A673 (cell line): ENCODE results near the gene CA9. TPM values are rescaled to one million over a fixed set of nuclear protein-coding genes. Genes with fewer than 3 reads are reported as not detected.

Experiments
- BruUV-seq: library from RNA; stranded (reverse); fragments of 400-500 nt; replicated peaks from 2 replicates; lab custom pipeline; 2021; lab: Mats Ljungman, UMichigan
- CTCF ChIA-PET: fragments of 300-600 bp; sonication (Branson Sonifier 250); formaldehyde crosslinking; loops from one replicate; lab custom pipeline; 2022; ENCODE audit warnings: antibody characterized with exemption; lab: Charles Lee
- POLR2A ChIA-PET: fragments of 300-600 bp; sonication (Branson Sonifier 250); formaldehyde crosslinking; loops from one replicate; lab custom pipeline; 2022; ENCODE audit warnings: antibody characterized with exemption; ENCODE audit not compliant: low non-redundant PET; lab: Charles Lee
- DNase-seq: peaks from one replicate; pipeline ENCODE4 v3.0.0-alpha.2; 2015; ENCODE audit warnings: low spot score
- H3K27ac ChIP-seq: fragments of 200-600 bp; sonication (generic); 2 replicates; pipeline ENCODE4 v1.5.1; 2016; ENCODE audit warnings: mixed run types, low read depth, mild to moderate bottlenecking, mixed read lengths, antibody characterized with exemption, low read length; ENCODE audit not compliant: poor library complexity, severe bottlenecking
- H3K27me3 ChIP-seq: fragments of 200-600 bp; sonication (generic); replicated peaks from 2 replicates; pipeline ENCODE4 v1.6.1; 2017; ENCODE audit warnings: mixed run types, low read depth, mild to moderate bottlenecking, mixed read lengths, antibody characterized with exemption, low read length; ENCODE audit not compliant: insufficient read depth, poor library complexity
- H3K36me3 ChIP-seq: fragments of 200-600 bp; sonication (generic); 2 replicates; pipeline ENCODE4 v1.6.1; 2016; ENCODE audit warnings: mixed run types, mild to moderate bottlenecking, mixed read lengths, antibody characterized with exemption, low read length; ENCODE audit not compliant: insufficient read depth, poor library complexity, severe bottlenecking
- H3K4me1 ChIP-seq: fragments of 200-600 bp; sonication (generic); 2 replicates; pipeline ENCODE4 v1.6.1; 2017; ENCODE audit warnings: mixed run types, mild to moderate bottlenecking, mixed read lengths, antibody characterized with exemption, low read length; ENCODE audit not compliant: insufficient read depth, poor library complexity, severe bottlenecking
- H3K4me3 ChIP-seq: fragments of 200-600 bp; sonication (generic); 2 replicates; pipeline ENCODE4 v1.5.1; 2016; ENCODE audit warnings: low read depth, mixed run types, mild to moderate bottlenecking, mixed read lengths, low read length; ENCODE audit not compliant: poor library complexity, severe bottlenecking
- H3K9me3 ChIP-seq: fragments of 200-600 bp; sonication (generic); 2 replicates; pipeline ENCODE4 v1.6.1; 2016; ENCODE audit warnings: mixed run types, low read depth, mild to moderate bottlenecking, mixed read lengths, antibody characterized with exemption, low read length; ENCODE audit not compliant: poor library complexity, severe bottlenecking
- EZH2 ChIP-seq: fragments of 200-600 bp; sonication (generic); IDR thresholded peaks from 2 replicates; pipeline ENCODE4 v1.6.1; 2017; ENCODE audit warnings: borderline replicate concordance, low read depth, mild to moderate bottlenecking, mixed read lengths, antibody characterized with exemption, low read length; ENCODE audit not compliant: poor library complexity, severe bottlenecking
- intact Hi-C: fragments of 100-400 bp; cut with micrococcal nuclease; formaldehyde crosslinking; loops from one replicate; pipeline ENCODE4 v1.10.0; 2022; ENCODE audit not compliant: unreplicated experiment
- total RNA-seq: library from RNA; stranded (reverse); gene quantifications from 2 replicates; pipeline ENCODE4 v1.2.3, GENCODE V29; 2021
- TF ChIP-seq, protein P1 (sequence below): fragments of 300-800, 200-600 bp; sonication (generic); conservative IDR thresholded peaks from 2 replicates; pipeline ENCODE4 v1.5.1; 2017; ENCODE audit warnings: low read depth, mild to moderate bottlenecking, antibody characterized with exemption, low read length, moderate library complexity, mixed read lengths

CA9 gene
- total RNA-seq, 1 experiment from 2014 or later, result 0.32 TPM

DNA sequence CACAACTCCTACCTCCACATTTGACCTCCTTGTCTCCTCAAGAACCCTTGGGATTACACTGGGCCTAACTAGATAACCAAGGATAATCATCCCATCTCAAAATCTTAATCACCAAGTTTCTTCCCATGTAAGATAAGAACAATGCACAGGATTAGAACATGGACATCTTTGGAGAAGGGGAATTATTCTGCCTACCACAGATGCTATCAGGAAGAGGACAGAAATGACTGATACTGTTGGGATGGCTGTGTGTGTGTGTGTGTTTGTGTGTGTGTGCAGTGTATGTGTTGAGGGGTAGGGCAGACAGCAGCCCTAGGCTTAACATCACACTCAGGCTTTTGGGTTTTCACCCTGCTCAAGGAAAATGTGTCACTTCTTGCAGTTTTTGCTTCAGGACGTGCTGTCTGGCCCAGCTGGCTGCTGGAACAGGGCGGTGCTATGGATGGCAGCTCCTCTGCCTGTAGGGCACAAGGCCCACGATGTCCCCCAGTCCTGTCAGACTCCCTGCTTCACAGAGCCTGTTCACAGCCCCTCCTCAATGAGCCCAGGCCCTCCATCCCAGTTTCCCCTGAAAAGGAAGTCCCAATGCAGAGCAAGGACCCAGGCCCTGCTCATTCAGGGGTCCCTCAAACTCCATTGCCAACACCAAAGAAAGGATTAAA is 7.7 kb downstream of the CA9 start:
- H3K27me3 ChIP-seq, result no peaks in the 10 kb centered on the region
- no peaks in the 10 kb centered on the region for H3K4me1 ChIP-seq
- no TSS peak for BruUV-seq
- DNase-seq, result no peak
- intact Hi-C loops, result no loop called here
- H3K27ac ChIP-seq, result no peak overlapping the region
- CTCF ChIA-PET, result no interaction called here
- POLR2A ChIA-PET, result no interaction called here
- no peak overlapping the region for H3K4me3 ChIP-seq
- peaks cover 5% of the 10 kb centered on the region for H3K36me3 ChIP-seq
- TF ChIP-seq EZH2, result no peak
- TF ChIP-seq, protein P1, sequence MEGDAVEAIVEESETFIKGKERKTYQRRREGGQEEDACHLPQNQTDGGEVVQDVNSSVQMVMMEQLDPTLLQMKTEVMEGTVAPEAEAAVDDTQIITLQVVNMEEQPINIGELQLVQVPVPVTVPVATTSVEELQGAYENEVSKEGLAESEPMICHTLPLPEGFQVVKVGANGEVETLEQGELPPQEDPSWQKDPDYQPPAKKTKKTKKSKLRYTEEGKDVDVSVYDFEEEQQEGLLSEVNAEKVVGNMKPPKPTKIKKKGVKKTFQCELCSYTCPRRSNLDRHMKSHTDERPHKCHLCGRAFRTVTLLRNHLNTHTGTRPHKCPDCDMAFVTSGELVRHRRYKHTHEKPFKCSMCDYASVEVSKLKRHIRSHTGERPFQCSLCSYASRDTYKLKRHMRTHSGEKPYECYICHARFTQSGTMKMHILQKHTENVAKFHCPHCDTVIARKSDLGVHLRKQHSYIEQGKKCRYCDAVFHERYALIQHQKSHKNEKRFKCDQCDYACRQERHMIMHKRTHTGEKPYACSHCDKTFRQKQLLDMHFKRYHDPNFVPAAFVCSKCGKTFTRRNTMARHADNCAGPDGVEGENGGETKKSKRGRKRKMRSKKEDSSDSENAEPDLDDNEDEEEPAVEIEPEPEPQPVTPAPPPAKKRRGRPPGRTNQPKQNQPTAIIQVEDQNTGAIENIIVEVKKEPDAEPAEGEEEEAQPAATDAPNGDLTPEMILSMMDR, result no peak
- no peaks in the 10 kb centered on the region for H3K9me3 ChIP-seq

DNA sequence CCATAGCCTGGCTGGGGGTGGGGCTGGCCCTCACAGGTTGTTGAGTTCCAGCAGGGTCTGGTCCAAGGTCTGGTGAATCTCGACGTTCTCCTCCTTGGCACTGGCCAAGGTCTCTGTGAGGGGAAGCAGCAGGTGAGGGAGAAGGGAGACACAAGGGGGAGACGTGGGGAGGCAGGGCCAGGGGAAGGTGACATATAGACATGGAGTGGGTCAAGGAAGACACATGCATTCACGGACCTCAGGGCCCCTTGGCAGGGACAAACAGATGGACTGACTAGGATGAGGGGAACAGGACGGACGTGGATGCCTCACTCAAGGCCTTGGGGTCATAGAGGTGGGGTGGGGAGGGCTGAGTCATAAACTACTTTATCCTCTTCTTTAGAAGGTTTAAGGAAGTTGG is 8.3 kb downstream of the CA9 start:
- Histone ChIP-seq H3K4me1 (no peaks in the 10 kb centered on the region), H3K4me3 (no peak overlapping the region), H3K9me3 (no peaks in the 10 kb centered on the region), H3K36me3 (peaks cover 5% of the 10 kb centered on the region), H3K27me3 (no peaks in the 10 kb centered on the region), H3K27ac (no peak overlapping the region)
- DNase-seq, result no peak
- BruUV-seq, result no TSS peak
- intact Hi-C loops, result no loop called here
- TF ChIP-seq, protein P1, result no peak
- TF ChIP-seq EZH2, result no peak
- CTCF ChIA-PET, result no interaction called here
- POLR2A ChIA-PET, result no interaction called here

DNA sequence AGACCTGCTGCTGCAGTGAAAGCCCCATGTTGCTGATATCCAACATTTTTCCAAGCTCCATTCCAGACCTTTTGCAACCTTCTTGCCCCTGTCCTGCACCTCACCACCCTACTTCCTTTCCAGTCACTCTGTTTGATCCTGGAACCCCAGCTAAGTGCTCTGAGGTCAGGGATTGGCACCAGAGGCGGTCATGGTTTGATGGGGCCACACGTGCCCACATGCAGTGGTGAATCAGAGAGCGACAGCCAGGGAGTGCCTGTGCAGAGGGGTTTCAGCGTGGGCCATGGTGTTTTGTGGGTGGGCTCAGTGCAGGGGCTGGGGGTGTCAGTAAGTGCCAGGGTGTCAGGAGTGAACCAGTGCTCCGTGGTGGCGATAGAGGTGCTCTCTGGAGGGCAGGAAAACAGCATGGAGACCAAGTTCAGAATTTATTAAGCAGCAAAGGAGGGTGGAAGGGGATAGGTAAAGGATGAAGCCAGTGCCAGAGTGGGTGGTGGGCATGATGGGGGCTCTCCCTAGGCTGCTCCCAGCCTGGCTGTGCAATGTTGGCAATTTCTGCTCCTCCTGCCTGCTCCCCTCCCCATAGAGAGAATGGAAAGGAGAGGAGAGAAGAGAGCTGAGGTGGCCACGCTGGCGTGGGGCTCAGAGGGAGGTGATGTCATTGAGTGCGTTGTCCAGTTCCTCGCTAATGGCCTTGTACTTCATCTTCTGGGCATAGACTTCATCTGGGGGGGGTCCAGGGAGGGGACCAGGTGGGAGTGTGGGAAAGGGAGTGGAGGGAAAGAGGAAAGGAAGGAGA is 9.0 kb downstream of the CA9 start:
- no peak overlapping the region for H3K27ac ChIP-seq
- no peaks in the 10 kb centered on the region for H3K9me3 ChIP-seq
- CTCF ChIA-PET, result no interaction called here
- no peaks in the 10 kb centered on the region for H3K27me3 ChIP-seq
- no peak for TF ChIP-seq EZH2
- TF ChIP-seq, protein P1, result no peak
- POLR2A ChIA-PET, result no interaction called here
- intact Hi-C loops, result no loop called here
- BruUV-seq, result no TSS peak
- no peak overlapping the region for H3K4me3 ChIP-seq
- no peaks in the 10 kb centered on the region for H3K4me1 ChIP-seq
- H3K36me3 ChIP-seq, result peaks cover 5% of the 10 kb centered on the region
- no peak for DNase-seq
